Dermis blood vessel endothelial cell (primary cell): ENCODE data around the gene LRRC39. TPM values are rescaled to one million over a fixed set of nuclear protein-coding genes. Genes with fewer than 3 reads are reported as not detected.
"Not testable (repeated sequence)": the region's sequence is repeated elsewhere in the genome, so short reads cannot be mapped to it uniquely, and the experiment has no call there.

Experiments
- DNase-seq: peaks from one replicate; pipeline ENCODE4 v3.0.0; 2010
- total RNA-seq: library from RNA; depleted of rRNA; stranded (reverse); fragments of >200 nt; gene quantifications from 2 replicates; pipeline ENCODE4 v1.2.3, GENCODE V29; 2014

LRRC39 gene
- total RNA-seq, result 0.09 TPM in 1 of 2 replicates, not detected in the other

GRCh38 chr1:100178091-100178490 lies at the start of gene LRRC39:
Gene LRRC39, minus strand, starts transcription at chr1:100178256. Its CDS starts 9,740 bp downstream, at chr1:100168516.
- DNase-seq, result no peak

GRCh38 chr1:100222428-100222827 lies 44.4 kb upstream of the LRRC39 start:
- DNase-seq, result no peak

- DNase-seq, result no peak
These were observed 41.8 kb upstream of the LRRC39 start for GRCh38 chr1:100219883-100220282.

GRCh38 chr1:100219457-100219856 lies 41.4 kb upstream of the LRRC39 start:
- no peak for DNase-seq

GRCh38 chr1:100217834-100218233 lies 39.8 kb upstream of the LRRC39 start:
- no peak for DNase-seq

- no peak for DNase-seq
These were observed 37.0 kb upstream of the LRRC39 start for GRCh38 chr1:100215101-100215500.

DNA sequence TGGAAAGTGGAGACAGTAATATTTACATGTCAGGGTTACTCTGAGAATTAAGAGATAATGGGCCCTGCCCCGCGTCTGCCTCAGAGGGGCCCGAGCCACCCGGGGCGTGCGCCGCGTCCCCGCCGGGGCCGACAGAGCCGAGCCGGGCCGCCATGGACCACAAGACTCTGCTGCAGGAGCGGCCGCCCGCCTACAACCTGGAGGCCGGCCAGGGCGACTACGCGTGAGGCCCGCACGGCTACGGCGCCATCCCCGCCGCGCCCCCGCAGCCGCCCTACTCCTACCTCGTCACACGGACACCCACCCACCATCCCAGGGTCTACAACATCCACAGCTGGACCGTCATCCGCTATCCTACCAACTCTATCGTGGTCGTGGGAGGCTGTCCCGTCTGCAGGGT lies 35.1 kb upstream of the LRRC39 start:
- no peak for DNase-seq

GRCh38 chr1:100206301-100206700 lies 28.2 kb upstream of the LRRC39 start:
- no peak for DNase-seq

- not testable (repeated sequence) for DNase-seq
These were observed 27.5 kb upstream of the LRRC39 start for GRCh38 chr1:100205593-100205992.

GRCh38 chr1:100205103-100205502 lies 27.0 kb upstream of the LRRC39 start:
- not testable (repeated sequence) for DNase-seq

GRCh38 chr1:100202703-100203102 lies 24.6 kb upstream of the LRRC39 start:
- not testable (repeated sequence) for DNase-seq

GRCh38 chr1:100200060-100200459 lies 22.0 kb upstream of the LRRC39 start:
- not testable (repeated sequence) for DNase-seq

GRCh38 chr1:100198596-100198995 lies 20.5 kb upstream of the LRRC39 start:
- DNase-seq, result no peak

DNA sequence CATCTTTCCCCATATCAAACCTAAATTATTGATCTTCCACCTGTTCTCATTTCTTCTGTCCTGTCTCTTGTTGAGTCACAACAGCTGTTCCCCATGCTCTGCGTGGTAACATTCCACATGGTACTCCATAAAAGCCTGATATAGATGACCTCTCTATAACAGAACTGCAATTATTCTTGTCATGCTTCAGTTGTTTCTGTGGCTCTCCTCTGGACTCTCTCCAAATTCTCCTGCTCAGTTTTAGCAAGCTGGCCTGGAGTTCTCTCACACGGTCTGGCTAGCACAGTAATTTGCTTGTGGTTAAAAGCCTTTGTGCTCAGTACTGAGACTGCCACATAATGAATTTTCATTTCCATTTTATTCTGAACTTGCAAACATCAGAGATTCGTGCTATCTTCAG lies 10.6 kb upstream of the LRRC39 start:
- no peak for DNase-seq

- DNase-seq, result no peak
These were observed 9.9 kb upstream of the LRRC39 start for GRCh38 chr1:100187912-100188311.

DNA sequence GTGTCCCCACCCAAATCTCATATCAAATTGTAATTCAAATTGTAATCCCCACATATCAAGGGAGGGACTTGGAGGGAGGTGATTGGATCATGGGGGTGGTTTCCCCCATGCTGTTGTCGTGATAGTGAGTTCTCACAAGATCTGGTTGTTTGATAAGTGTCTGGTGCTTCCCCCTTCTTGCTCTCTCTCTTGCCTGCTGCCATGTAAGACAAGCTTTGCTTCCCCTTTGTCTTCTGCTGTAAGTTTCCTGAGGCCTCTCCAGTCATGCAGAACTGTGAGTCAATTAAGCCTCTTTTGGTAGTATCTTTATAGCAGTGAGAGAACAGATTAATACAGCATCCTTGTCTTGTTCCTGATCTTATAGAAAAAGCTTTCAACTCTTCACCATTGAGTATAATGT lies 6.5 kb upstream of the LRRC39 start:
- no peak for DNase-seq

DNA sequence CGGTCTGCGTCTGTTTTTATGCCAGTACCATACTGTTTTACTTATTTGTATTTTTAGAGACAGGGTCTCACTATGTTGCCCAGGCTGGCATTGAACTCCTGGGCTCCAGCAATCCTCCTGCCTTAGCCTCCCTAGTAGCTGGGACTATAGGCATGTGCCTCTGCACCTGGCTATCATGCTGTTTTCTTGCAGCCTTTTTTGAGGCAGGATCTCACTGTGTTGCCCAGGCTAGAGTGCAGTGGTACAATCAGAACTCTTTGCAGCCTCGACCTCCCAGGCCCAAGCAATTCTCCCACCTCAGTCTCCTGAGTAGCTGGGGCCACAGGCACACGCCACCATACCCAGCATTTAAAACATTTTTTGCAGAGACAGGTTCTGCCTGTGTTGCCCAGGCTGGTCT lies 5.3 kb upstream of the LRRC39 start:
- no peak for DNase-seq

GRCh38 chr1:100177295-100178041 lies 588 bp downstream of the LRRC39 start:
- no peak for DNase-seq

- DNase-seq, result no peak
These were observed 10.0 kb downstream of the LRRC39 start for GRCh38 chr1:100168051-100168450.

DNA sequence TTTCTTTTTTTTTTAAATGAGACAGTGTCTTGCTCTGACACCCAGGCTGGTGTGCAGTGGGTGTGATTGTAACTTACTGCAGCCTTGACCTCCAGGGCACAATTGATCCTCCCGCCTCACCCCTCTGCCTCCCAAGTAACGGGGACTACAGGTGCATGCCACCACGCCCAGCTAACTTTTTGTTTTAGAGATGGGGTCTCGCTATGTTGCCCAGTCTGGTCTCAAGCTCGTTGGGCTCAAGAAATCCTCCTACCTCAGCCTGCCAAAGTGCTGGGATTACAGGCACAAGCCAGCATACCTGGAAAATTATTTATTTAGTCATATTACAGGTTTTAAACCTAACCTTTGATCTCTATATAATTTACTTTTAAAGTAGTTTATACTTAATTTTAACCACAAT lies 13.4 kb downstream of the LRRC39 start:
- no peak for DNase-seq

DNA sequence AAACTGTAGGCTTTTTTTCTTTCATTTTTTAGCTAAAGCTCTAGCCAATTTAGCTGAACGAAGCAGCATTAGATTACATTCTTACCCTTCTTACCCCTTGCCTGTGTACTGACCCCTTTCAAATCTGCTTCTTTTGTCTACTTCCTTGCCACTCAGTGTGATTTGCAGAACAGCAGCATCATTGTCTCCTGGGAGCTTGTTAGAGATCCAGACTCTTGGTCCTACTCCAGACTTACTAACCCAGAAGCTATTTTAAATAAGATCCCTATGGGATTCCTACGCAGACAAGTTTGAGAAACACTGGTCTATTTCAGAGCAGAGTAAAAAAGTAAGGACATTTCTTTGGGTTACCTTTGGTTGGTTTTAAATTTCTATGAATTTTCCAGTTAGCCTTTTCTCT lies 13.8 kb downstream of the LRRC39 start:
- DNase-seq, result no peak

GRCh38 chr1:100162881-100163280 lies 15.2 kb downstream of the LRRC39 start:
- no peak for DNase-seq

GRCh38 chr1:100152271-100152670 lies 25.8 kb downstream of the LRRC39 start:
- no peak for DNase-seq

DNA sequence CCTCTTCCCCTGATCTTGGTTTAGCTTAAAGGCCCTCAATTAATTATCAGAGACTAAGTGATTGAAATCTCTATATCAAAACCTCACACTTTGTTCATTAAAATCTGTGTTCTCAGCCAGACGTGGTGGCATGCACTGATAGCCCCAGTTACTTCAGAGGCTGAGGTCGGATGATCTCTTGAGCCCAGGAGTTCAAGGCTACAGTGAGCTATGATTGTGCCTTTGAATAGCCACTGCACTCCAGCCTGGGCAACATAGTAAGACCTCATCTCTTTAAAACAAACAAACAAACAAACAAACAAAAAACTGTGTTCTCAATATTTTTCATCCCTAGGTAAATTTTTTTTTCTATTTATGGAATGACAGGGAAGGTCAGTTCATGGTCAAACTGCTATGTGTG lies 26.4 kb downstream of the LRRC39 start:
- DNase-seq, result no peak

DNA sequence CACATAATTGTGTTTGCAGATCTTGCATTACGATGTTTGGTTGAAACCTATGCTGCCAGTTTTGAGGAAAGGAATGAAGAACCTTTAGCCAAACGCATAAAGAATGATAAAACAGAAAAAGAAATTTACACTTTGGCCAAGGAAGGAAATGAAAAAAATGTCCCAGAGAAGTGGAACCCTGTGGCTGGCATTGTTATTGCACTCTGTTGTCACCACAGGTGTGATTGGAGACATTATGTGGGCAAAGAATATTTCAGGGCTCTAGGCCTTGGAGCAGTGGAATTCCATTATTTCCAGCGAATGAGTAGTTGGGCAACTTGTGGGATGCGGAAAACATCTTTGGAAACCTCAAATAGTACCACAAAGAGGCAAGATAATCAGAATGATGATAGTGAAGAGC lies 30.2 kb downstream of the LRRC39 start:
- no peak for DNase-seq
